HG03354 (cell line): Measurements from ENCODE around the gene AHNAK.

Experiments used
- ATAC-seq: cut with Tn5 transposase; IDR thresholded peaks from one replicate; pipeline ENCODE4 v1.9.1; 2021; ENCODE audit warnings: mild to moderate bottlenecking; ENCODE audit not compliant: unreplicated experiment, poor library complexity, severe bottlenecking

AHNAK gene

GRCh38 chr11:62418136-62418535 is 128.5 kb downstream of the AHNAK start:
- no peak for ATAC-seq

DNA sequence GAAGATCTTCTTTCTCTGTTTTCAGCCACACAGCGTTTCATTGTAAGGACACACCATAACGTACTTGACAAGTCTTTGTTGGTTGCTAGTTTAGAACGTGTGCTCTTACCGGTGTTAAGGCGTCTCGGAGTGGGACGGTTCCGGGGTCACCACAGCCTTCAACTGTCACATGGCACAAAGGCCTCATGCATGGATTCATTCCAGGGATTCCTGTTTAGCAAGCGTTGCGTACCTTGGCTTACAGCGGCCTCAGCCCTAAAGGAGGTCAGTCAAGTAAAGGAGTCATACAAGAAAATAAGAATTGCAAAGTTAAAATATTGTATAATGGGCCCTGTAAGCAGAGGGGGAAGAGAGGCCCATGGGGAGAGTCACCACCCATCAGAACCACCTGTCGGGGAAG is 130.0 kb downstream of the AHNAK start:
- ATAC-seq, result no peak

DNA sequence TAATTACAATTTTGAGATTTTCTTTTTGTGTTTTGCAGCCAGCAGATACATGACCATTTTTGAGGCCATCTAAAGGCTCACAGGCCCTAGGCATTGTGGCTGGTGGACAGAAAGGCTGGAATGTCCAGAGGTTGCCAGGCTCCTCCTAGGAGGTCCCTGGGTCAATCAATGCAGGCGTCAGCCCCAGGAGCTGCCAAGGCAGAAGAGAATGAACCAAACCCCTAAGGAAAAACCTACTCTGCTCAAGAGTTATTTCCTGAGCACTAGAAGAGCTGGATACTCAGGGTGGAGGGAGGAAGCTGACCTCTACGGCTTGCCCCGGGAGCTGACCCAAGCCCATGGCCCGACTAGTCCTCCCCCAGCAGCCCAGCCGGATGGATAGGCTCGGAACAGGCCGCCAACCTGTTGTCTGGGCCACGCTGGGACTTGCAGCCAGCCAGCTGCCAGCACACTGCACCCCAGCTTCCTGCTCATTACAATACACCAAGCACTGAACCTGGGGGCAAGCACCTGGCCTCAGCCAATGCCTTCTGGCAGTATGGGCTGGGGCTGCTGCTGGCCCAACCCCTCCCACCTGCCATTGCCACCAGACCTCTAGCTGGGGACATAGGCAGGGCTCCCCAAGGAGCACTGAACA is 133.4 kb downstream of the AHNAK start:
- no peak for ATAC-seq

DNA sequence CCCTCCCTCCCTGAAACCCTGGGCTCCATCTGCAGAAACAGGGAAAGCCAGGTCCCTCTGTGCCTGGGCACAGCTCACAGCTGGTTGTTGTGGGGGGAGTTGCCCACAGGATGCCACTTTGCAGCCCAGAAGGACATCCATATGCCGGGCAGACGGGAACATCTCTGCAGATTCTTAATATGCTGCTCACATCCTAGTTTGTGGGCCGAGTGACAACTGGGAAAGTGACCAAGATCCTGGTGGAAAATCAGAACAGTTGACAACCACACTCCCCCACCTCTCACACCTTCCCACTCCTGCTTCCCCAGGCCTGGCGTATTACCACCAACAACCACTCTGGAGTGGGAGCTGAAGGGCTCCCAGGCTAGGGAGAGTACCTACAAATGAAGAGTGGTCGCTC is 135.1 kb downstream of the AHNAK start:
- no peak for ATAC-seq

GRCh38 chr11:62410972-62411371 is 135.6 kb downstream of the AHNAK start:
- ATAC-seq, result no peak

DNA sequence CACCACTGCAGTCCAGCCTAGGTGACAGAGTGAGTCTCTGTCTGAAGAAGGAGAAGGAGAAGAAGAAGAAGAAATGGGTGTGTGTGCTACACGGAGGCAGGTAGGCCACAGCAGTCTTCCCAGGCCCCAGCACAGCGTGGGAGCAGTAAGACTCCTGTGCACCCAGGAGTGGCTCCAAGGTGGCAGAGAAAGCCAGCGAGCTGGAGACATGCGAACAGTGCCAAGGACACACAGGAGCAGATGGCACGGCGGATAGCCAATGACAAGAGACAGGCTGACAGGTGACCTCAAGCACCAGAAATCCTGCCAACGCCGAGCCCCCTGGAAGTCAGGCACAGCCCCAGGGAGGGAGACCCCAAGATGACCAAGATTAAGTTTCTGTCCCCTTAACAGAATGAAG is 136.8 kb downstream of the AHNAK start:
- ATAC-seq, result no peak

- ATAC-seq, result no peak
These were observed 140.6 kb downstream of the AHNAK start for GRCh38 chr11:62406034-62406433.

GRCh38 chr11:62404901-62405300 is 141.7 kb downstream of the AHNAK start:
- no peak for ATAC-seq

DNA sequence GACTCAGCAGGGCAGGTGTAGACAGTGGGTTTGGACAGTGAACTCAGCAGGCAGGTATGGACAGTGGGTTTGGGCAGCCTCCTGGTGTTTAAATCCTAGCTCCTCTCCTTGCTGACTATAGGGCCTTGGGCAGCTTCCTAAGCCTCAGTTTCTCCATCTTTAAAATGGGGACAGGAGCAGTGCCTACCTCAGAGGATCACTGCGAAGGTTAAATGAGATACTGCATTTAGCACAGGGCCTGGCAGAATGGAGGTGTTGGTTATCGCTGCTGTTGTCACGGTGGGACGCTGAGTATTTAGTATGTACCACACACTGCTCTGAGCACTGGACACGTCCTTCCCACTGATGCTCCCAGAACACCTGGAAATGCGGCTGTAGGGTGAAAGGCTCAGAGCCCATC is 142.2 kb downstream of the AHNAK start:
- no peak for ATAC-seq

DNA sequence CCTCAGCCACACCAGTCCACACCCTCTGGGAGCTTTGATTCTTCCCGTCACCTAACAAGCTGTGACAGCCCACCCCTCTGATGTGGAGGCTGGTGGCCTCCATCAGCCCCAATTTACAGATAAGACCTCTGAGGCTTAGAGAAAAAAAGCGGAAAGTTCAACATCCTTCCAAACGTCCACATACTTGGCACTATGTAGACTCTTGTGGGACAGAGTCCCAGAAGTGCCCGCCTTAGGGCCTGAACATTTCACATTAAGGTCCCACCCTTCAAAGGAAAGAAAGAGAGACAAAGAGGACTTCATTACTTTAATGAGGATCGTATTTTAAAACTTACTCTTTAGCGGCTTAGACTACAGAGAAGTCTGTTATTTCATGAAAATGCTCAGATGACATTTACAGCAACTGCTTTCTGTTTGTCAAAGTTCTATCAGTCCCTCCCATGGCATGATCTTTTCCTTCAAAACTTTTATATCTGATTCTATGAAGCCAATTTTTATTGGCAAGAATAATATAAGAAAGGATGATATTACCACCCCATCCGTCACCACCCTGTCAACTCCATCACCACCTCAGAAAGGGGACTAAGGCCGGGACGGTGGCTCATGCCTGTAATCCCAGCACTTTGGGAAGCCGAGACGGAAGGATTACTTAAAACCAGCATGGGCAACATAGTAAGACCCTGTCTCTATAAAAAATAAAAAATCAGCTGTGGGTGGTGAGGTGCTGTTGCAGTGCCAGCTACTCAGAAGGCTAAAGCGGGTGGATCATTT is 143.5 kb downstream of the AHNAK start:
- no peak for ATAC-seq

- ATAC-seq, result no peak
These were observed 144.2 kb downstream of the AHNAK start for GRCh38 chr11:62402226-62402959.

- ATAC-seq, result no peak
These were observed 144.8 kb downstream of the AHNAK start for GRCh38 chr11:62401811-62402210.

DNA sequence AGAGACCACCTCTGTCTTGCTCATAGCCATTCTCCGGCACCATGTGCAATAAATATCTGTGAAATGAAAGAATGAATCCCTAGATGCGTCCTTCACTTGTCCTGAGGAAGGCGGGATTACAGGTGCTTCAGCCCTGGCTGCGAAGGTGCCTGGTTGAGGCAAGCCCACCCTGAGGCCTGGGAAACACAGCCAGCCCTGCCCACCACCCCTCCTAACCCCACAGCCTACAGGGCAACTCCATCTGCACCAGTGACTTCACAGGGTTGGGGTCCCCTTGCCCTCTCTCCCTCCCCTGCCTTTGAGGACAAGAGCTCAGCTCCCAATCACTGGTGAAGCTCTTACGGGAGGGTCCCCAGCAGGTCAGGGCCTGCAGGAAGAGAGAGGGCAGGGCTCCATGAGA is 145.2 kb downstream of the AHNAK start:
- ATAC-seq, result no peak

GRCh38 chr11:62400760-62401159 is 145.8 kb downstream of the AHNAK start:
- ATAC-seq, result no peak

DNA sequence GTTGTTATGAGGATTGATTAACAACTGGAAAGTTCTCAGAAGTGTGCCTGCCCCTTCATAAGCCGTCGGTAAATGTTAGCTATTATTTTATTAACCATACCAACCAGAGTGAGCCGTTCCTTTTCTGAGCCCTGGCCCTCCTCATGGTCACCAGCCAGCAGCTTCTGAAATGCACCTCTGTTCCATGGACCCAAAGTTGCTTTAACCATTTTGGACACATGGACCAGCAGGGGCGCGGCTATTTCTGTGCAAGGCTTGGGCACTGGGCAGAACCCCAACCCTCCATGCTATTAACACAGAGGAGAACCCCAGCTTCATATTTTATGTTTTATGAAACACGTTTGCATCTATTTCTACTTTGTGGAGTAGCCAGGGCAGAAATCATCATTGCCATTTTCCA is 146.3 kb downstream of the AHNAK start:
- ATAC-seq, result no peak

DNA sequence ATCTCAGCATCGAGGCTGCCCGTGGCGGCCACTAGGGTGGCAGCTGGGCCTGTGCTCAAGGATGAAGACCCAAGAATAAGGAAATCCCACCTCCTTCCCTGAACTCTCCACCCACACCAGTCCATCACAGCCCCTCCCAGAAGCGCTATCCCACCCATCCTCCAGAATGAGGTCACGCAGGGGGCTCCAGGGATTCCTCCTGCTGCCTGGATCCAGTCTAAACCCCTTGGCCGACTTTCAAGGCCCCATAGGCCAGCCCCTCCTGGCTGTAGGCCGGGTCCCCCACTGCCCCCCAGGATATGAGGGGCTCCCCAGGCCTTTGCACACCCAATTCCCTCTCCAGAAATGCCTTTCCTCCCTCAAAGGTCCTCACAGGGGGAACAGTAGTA is 146.7 kb downstream of the AHNAK start:
- no peak for ATAC-seq

GRCh38 chr11:62399172-62399877 is 147.3 kb downstream of the AHNAK start:
- ATAC-seq, result no peak

GRCh38 chr11:62398011-62398994 is 148.3 kb downstream of the AHNAK start:
- no peak for ATAC-seq

DNA sequence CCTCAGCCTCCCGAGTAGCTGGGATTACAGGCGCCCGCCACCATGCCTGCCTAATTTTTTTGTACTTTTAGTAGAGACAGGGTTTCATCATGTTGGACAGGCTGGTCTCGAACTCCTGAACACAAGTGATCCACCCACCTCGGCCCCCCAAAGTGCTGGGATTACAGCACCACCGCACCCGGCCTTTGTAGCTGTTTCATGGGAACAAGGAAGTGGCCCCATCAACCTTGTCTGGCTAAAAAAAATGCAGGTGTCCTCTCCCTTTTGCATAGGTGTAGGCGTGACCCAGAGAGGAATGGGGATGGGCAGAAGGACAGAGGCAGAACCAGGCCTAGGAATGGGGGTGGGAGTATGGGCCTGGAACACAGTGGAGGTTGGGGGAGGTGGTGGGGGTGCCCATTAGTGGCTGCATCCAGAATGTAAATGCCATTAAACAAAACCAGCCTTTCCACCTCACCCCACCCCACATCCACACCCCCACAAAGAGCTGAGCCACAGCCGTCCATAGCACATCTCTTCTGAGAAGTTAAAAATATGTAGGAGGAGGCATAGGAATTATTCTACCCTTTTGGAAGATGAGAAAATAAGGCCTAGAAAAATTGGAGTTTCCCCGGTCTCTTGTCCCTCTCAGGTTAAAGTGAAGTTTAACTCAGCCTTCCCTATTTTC is 150.6 kb downstream of the AHNAK start:
- ATAC-seq, result no peak
